Activated CD4-positive, alpha-beta T cell treated with anti-CD3 and anti-CD28 coated beads, Interleukin-2, amount 50 U/mL, for 4 hours (primary cell): ENCODE results near the gene UTS2R.
"Not testable (repeated sequence)": the region's sequence is repeated elsewhere in the genome, so short reads cannot be mapped to it uniquely, and the experiment has no call there.

Experiments used
- DNase-seq, 2 experiments: peaks; one replicate each; pipeline ENCODE4 v3.0.0-alpha.2; 2020

UTS2R gene

GRCh38 chr17:82355770-82356427 is 15.7 kb upstream of the UTS2R start:
- DNase-seq = no peak

- DNase-seq = no peak
These were observed 14.7 kb upstream of the UTS2R start for GRCh38 chr17:82356845-82357355.

GRCh38 chr17:82357394-82357793 is 14.2 kb upstream of the UTS2R start:
- DNase-seq = no peak

- DNase-seq = no peak
These were observed 12.9 kb upstream of the UTS2R start, which contains the start of gene TEX19 for GRCh38 chr17:82358465-82359350. Gene TEX19 (plus strand): TSS chr17:82359247. CDS start chr17:82362151, 2,904 bp downstream.

GRCh38 chr17:82359451-82360074 is 12.0 kb upstream of the UTS2R start:
- DNase-seq = not testable (repeated sequence)

GRCh38 chr17:82361885-82362633 is 9.5 kb upstream of the UTS2R start:
- no peak for DNase-seq

- no peak for DNase-seq
These were observed 5.8 kb upstream of the UTS2R start for GRCh38 chr17:82365606-82366295.

GRCh38 chr17:82366749-82367148 is 4.8 kb upstream of the UTS2R start:
- DNase-seq = no peak

GRCh38 chr17:82367724-82368524 is 3.6 kb upstream of the UTS2R start:
- no peak for DNase-seq

GRCh38 chr17:82369211-82369610 is 2.4 kb upstream of the UTS2R start:
- no peak for DNase-seq

- peak; percentile 23 to 37 for DNase-seq
These were observed 863 bp upstream of the UTS2R start for GRCh38 chr17:82370471-82371332.

GRCh38 chr17:82372249-82373071 is 895 bp downstream of the UTS2R start:
- DNase-seq = no peak

GRCh38 chr17:82373072-82373452 is 1.5 kb downstream of the UTS2R start:
- not testable (repeated sequence) for DNase-seq

GRCh38 chr17:82373731-82374625 is 2.4 kb downstream of the UTS2R start:
- no peak for DNase-seq

- DNase-seq = no peak
These were observed 3.2 kb downstream of the UTS2R start for GRCh38 chr17:82374626-82375331.

GRCh38 chr17:82375359-82376041 is 3.9 kb downstream of the UTS2R start:
- no peak for DNase-seq
